Measurements from ENCODE around the gene CANX. TPM values are rescaled to one million over a fixed set of nuclear protein-coding genes. Genes with fewer than 3 reads are reported as not detected.

The CANX gene
- total and polyA plus RNA-seq, 2 of the 13 experiments (the other 11 are each of a cell fraction or from before 2014, with no cell fraction given), result 477 to 680 TPM

DNA sequence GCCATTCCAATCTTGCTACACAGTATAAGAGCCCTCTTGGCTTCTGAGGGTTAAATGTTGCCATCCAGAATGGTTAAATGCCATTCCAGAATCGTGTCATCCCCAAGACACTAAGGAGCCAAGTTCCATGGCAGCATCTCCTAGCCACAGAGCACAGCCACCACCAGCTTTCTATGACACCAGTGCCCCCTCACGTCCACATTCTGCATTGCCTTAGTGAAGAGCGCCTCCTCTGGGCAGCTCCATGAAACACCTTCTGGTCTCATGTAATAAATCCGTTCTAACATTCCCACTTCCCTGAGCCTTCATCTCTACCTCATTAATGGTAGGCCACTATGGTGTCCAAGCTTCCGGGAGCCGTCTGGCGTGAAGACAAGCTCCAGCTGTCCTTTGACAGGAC, 30.4 kb upstream of the CANX start (continued):
- TF ChIP-seq, protein P1, sequence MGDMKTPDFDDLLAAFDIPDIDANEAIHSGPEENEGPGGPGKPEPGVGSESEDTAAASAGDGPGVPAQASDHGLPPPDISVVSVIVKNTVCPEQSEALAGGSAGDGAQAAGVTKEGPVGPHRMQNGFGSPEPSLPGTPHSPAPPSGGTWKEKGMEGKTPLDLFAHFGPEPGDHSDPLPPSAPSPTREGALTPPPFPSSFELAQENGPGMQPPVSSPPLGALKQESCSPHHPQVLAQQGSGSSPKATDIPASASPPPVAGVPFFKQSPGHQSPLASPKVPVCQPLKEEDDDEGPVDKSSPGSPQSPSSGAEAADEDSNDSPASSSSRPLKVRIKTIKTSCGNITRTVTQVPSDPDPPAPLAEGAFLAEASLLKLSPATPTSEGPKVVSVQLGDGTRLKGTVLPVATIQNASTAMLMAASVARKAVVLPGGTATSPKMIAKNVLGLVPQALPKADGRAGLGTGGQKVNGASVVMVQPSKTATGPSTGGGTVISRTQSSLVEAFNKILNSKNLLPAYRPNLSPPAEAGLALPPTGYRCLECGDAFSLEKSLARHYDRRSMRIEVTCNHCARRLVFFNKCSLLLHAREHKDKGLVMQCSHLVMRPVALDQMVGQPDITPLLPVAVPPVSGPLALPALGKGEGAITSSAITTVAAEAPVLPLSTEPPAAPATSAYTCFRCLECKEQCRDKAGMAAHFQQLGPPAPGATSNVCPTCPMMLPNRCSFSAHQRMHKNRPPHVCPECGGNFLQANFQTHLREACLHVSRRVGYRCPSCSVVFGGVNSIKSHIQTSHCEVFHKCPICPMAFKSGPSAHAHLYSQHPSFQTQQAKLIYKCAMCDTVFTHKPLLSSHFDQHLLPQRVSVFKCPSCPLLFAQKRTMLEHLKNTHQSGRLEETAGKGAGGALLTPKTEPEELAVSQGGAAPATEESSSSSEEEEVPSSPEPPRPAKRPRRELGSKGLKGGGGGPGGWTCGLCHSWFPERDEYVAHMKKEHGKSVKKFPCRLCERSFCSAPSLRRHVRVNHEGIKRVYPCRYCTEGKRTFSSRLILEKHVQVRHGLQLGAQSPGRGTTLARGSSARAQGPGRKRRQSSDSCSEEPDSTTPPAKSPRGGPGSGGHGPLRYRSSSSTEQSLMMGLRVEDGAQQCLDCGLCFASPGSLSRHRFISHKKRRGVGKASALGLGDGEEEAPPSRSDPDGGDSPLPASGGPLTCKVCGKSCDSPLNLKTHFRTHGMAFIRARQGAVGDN (CRISPR knock-in tag; IDR thresholded peaks at IDR 0.05), result no peak
- TF ChIP-seq, protein P2, sequence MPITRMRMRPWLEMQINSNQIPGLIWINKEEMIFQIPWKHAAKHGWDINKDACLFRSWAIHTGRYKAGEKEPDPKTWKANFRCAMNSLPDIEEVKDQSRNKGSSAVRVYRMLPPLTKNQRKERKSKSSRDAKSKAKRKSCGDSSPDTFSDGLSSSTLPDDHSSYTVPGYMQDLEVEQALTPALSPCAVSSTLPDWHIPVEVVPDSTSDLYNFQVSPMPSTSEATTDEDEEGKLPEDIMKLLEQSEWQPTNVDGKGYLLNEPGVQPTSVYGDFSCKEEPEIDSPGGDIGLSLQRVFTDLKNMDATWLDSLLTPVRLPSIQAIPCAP (CRISPR knock-in tag; IDR thresholded peaks at IDR 0.05; ENCODE audit: low read depth), result no peak
- TF ChIP-seq SUZ12 (IDR thresholded peaks at IDR 0.05; ENCODE audit: low read depth, low read length) (no peak), SETDB1 (CRISPR knock-in tag; IDR thresholded peaks at IDR 0.05; ENCODE audit: borderline replicate concordance) (no peak), ZNF446 (CRISPR knock-in tag; IDR thresholded peaks at IDR 0.05) (no peak), PITX1 (CRISPR knock-in tag; IDR thresholded peaks at IDR 0.05) (no peak), NCOA5 (CRISPR knock-in tag; IDR thresholded peaks at IDR 0.05) (no peak), SRF (IDR thresholded peaks at IDR 0.05; ENCODE audit: low read depth, low read length) (no peak), NR2F6 (IDR thresholded peaks at IDR 0.05) (no peak), NR2F6 (CRISPR knock-in tag; IDR thresholded peaks at IDR 0.05) (no peak), FOXA1 (IDR thresholded peaks at IDR 0.05) (no peak), FOXA1 (CRISPR knock-in tag; IDR thresholded peaks at IDR 0.05) (0 out of 2 replicates have a peak, but pooled peaks have one; percentile 6)
- TF ChIP-seq, protein P3, sequence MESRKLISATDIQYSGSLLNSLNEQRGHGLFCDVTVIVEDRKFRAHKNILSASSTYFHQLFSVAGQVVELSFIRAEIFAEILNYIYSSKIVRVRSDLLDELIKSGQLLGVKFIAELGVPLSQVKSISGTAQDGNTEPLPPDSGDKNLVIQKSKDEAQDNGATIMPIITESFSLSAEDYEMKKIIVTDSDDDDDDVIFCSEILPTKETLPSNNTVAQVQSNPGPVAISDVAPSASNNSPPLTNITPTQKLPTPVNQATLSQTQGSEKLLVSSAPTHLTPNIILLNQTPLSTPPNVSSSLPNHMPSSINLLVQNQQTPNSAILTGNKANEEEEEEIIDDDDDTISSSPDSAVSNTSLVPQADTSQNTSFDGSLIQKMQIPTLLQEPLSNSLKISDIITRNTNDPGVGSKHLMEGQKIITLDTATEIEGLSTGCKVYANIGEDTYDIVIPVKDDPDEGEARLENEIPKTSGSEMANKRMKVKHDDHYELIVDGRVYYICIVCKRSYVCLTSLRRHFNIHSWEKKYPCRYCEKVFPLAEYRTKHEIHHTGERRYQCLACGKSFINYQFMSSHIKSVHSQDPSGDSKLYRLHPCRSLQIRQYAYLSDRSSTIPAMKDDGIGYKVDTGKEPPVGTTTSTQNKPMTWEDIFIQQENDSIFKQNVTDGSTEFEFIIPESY (CRISPR knock-in tag; IDR thresholded peaks at IDR 0.05), result no peak
- TF ChIP-seq, protein P4, sequence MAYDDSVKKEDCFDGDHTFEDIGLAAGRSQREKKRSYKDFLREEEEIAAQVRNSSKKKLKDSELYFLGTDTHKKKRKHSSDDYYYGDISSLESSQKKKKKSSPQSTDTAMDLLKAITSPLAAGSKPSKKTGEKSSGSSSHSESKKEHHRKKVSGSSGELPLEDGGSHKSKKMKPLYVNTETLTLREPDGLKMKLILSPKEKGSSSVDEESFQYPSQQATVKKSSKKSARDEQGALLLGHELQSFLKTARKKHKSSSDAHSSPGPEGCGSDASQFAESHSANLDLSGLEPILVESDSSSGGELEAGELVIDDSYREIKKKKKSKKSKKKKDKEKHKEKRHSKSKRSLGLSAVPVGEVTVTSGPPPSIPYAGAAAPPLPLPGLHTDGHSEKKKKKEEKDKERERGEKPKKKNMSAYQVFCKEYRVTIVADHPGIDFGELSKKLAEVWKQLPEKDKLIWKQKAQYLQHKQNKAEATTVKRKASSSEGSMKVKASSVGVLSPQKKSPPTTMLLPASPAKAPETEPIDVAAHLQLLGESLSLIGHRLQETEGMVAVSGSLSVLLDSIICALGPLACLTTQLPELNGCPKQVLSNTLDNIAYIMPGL (CRISPR knock-in tag; IDR thresholded peaks at IDR 0.05; ENCODE audit: borderline replicate concordance in 1 of 2, low read depth in 1 of 2), result peak; percentile 48 to 70; a peak in 2 of 4 replicates
- TF ChIP-seq, protein P5, sequence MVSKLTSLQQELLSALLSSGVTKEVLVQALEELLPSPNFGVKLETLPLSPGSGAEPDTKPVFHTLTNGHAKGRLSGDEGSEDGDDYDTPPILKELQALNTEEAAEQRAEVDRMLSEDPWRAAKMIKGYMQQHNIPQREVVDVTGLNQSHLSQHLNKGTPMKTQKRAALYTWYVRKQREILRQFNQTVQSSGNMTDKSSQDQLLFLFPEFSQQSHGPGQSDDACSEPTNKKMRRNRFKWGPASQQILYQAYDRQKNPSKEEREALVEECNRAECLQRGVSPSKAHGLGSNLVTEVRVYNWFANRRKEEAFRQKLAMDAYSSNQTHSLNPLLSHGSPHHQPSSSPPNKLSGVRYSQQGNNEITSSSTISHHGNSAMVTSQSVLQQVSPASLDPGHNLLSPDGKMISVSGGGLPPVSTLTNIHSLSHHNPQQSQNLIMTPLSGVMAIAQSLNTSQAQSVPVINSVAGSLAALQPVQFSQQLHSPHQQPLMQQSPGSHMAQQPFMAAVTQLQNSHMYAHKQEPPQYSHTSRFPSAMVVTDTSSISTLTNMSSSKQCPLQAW (CRISPR knock-in tag; IDR thresholded peaks at IDR 0.05), result peak; percentile 39; the same call in 1 of the 2 replicates
- TF ChIP-seq, protein P6, sequence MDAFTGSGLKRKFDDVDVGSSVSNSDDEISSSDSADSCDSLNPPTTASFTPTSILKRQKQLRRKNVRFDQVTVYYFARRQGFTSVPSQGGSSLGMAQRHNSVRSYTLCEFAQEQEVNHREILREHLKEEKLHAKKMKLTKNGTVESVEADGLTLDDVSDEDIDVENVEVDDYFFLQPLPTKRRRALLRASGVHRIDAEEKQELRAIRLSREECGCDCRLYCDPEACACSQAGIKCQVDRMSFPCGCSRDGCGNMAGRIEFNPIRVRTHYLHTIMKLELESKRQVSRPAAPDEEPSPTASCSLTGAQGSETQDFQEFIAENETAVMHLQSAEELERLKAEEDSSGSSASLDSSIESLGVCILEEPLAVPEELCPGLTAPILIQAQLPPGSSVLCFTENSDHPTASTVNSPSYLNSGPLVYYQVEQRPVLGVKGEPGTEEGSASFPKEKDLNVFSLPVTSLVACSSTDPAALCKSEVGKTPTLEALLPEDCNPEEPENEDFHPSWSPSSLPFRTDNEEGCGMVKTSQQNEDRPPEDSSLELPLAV (CRISPR knock-in tag; conservative IDR thresholded peaks at IDR 0.05; ENCODE audit: low read depth), result no peak
- TF ChIP-seq, protein P7, sequence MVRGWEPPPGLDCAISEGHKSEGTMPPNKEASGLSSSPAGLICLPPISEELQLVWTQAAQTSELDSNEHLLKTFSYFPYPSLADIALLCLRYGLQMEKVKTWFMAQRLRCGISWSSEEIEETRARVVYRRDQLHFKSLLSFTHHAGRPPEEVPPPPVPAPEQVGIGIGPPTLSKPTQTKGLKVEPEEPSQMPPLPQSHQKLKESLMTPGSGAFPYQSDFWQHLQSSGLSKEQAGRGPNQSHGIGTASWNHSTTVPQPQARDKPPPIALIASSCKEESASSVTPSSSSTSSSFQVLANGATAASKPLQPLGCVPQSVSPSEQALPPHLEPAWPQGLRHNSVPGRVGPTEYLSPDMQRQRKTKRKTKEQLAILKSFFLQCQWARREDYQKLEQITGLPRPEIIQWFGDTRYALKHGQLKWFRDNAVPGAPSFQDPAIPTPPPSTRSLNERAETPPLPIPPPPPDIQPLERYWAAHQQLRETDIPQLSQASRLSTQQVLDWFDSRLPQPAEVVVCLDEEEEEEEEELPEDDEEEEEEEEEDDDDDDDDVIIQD (CRISPR knock-in tag; IDR thresholded peaks at IDR 0.05; ENCODE audit: low read depth), result no peak

Data from HepG2 (cell line).